ENCODE results near the gene PRKCZ. TPM values are rescaled to one million over a fixed set of nuclear protein-coding genes. Genes with fewer than 3 reads are reported as not detected.

Gene PRKCZ
- total RNA-seq, 1 donor from 2014 or later: 17.9 TPM

DNA sequence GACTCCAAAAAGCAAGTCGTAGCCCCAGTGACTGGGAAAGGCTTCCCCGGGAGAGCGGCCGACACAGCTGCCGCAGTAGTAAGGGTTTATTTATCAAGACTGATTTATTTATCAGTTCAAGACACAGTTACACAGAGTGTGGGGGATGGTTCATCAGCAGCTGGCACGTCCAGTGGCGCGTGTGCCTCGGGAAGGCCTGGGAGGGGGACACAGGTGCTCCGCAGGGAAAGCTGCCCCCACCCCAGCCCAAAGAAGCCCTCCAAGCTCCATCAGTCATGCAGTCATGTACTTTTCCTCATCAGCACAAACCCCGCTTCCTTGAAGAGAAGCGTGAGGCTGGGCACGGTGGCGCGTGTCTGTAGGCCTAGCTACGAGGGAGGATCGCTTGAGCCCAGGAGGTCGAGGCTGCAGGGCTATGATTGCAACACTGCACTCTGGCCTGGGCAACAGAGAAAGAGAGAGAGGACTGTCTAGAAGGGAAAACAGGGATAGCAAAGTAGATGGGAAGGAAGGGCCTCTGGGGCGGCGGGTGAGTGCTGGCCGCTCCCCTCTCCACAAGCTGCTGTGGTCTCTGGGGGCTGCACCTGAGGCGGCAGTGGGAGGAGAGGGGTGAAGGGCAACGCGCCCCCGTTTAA, 53.2 kb downstream of the PRKCZ start:
- no peak for TF ChIP-seq POLR2A (IDR thresholded peaks at IDR 0.05)
- TF ChIP-seq, protein P1, sequence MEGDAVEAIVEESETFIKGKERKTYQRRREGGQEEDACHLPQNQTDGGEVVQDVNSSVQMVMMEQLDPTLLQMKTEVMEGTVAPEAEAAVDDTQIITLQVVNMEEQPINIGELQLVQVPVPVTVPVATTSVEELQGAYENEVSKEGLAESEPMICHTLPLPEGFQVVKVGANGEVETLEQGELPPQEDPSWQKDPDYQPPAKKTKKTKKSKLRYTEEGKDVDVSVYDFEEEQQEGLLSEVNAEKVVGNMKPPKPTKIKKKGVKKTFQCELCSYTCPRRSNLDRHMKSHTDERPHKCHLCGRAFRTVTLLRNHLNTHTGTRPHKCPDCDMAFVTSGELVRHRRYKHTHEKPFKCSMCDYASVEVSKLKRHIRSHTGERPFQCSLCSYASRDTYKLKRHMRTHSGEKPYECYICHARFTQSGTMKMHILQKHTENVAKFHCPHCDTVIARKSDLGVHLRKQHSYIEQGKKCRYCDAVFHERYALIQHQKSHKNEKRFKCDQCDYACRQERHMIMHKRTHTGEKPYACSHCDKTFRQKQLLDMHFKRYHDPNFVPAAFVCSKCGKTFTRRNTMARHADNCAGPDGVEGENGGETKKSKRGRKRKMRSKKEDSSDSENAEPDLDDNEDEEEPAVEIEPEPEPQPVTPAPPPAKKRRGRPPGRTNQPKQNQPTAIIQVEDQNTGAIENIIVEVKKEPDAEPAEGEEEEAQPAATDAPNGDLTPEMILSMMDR (IDR thresholded peaks at IDR 0.05): no peak
- TF ChIP-seq POLR2AphosphoS5 (IDR thresholded peaks at IDR 0.05; ENCODE audit: insufficient read depth in 1 of 2, low read depth in 1 of 2): no peak
- H3K27ac ChIP-seq: no peak overlapping the region
- no peak for DNase-seq (ENCODE audit: extremely low spot score in 2 of 2)
- H3K36me3 ChIP-seq: no peaks in the 10 kb centered on the region
- H3K4me3 ChIP-seq: no peak overlapping the region
- no peaks in the 10 kb centered on the region for H3K27me3 ChIP-seq
- intact Hi-C loops (cut with DNase I): no loop called here
- H3K4me1 ChIP-seq: no peaks in the 10 kb centered on the region
- H3K9me3 ChIP-seq: no peaks in the 10 kb centered on the region

DNA sequence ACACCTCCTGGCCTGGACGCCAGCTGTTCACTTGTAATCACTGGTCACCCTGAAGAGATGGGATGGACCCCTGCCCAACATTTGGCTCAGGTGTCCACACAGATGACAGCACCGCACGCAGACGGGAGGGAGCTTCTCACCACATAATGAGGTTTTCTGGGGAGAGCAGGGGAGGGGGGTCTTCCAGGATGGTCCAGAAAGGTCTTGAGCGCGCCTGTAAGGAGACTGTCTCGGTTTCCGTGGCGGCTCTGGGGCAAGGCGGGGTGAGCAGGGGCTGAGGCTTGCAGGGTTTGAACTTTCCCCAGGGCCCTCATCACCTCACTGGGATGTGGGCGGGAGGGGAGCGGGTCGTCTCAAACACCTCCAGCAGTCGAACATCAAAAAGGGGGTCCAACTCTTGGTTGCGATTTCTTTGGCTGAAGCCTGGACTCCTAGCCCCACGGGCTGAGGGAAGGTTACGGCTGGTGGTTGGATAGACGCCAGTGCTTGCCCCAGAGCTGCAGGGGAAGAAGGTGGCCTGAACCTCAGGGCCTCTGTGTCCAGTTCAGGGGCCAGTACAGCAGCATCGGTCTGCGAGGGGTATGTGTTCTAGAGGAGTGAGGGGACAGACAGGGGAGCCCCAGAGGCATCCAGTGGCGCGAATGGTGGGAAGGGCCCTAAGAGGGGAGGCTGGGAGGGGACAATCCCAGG, 53.8 kb downstream of the PRKCZ start:
- Histone ChIP-seq H3K4me3 (no peak overlapping the region), H3K27ac (no peak overlapping the region), H3K4me1 (no peaks in the 10 kb centered on the region), H3K9me3 (no peaks in the 10 kb centered on the region), H3K36me3 (no peaks in the 10 kb centered on the region), H3K27me3 (no peaks in the 10 kb centered on the region)
- TF ChIP-seq, protein P1 (IDR thresholded peaks at IDR 0.05): no peak
- TF ChIP-seq POLR2A (IDR thresholded peaks at IDR 0.05): no peak
- TF ChIP-seq POLR2AphosphoS5 (IDR thresholded peaks at IDR 0.05; ENCODE audit: insufficient read depth in 1 of 2, low read depth in 1 of 2): no peak
- DNase-seq (ENCODE audit: extremely low spot score in 2 of 2): no peak
- intact Hi-C loops (cut with DNase I): no loop called here

DNA sequence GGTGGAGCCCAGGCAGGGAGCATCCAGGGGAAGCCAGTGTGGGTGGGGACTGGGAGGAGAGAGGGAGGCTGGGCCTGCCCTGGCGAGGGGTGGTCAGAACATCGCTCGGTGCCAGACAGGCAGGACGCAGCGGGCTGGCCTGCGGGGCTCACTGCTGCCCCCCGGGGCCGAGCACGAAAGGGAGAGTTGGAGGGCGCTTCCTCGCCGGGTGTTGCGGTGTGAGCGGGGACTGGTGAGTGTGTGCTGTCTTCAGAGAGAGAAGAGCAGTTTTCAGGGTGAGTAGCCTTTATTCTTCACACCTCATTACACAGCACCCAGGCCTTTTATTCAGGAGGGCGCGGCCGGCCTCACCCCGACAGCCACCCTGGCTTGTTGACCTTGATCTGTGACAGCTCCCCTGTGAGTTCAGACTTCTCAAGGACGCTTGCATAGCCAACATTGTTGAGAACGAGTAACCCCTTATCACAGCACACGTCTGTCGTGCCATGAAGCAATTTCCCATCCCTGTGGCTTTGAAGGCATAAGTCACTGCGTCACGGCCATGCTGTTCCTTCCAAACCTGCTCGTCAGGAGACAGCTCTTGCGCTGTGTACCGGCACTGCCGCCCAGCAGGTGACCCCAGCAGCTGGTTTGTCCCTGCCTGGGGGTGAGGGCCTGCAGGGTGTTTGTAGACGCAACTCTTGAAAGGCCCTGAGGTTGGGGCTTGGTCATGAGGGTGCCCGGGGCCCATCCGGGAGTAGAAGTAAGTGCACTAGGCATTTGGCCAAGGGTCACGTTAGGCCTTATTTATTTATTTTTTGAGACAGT, 54.6 kb downstream of the PRKCZ start:
- no peaks in the 10 kb centered on the region for H3K36me3 ChIP-seq
- no peak for DNase-seq (ENCODE audit: extremely low spot score in 2 of 2)
- no peaks in the 10 kb centered on the region for H3K4me1 ChIP-seq
- H3K27me3 ChIP-seq: no peaks in the 10 kb centered on the region
- no peak overlapping the region for H3K27ac ChIP-seq
- no peaks in the 10 kb centered on the region for H3K9me3 ChIP-seq
- TF ChIP-seq POLR2AphosphoS5 (IDR thresholded peaks at IDR 0.05; ENCODE audit: insufficient read depth in 1 of 2, low read depth in 1 of 2) (no peak), POLR2A (IDR thresholded peaks at IDR 0.05) (no peak)
- TF ChIP-seq, protein P1 (IDR thresholded peaks at IDR 0.05): no peak
- intact Hi-C loops (cut with DNase I): no loop called here
- no peak overlapping the region for H3K4me3 ChIP-seq

DNA sequence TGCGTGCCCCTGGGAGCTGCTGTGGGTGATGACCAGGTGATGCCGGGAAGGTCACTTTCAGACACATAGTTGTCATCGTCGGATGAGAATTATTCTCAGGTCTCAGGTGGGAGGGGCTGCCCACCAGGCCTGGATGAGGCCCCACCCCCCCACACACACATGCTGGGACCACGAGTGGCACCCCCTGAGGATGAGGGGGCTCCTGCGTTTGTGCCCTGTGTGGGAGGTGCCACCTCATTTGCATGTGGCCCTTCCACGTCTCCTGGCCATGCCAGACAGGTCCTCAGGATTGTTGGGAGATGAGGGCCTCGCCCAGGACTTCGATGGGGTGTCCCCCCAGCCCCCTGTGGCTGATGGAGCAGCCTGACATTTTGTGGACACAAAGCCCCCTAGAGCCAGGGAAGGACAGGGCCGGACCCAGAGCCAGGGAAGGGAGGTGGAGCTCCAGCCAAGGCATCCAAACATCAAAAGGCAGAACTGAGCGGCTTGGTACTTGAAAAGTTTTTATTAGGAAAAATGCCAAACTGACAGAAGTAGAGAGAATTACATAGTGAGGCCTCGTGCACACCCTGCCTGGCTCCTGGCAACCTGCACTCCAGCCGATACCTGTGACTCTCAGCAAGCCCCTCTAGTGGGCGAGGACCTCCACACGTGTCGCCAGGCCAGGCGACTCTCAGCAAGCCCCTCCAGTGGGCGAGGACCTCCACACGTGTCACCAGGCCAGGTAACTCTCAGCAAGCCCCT, 55.7 kb downstream of the PRKCZ start:
- H3K36me3 ChIP-seq: no peaks in the 10 kb centered on the region
- no peak overlapping the region for H3K27ac ChIP-seq
- H3K9me3 ChIP-seq: no peaks in the 10 kb centered on the region
- H3K27me3 ChIP-seq: no peaks in the 10 kb centered on the region
- DNase-seq (ENCODE audit: extremely low spot score in 2 of 2): no peak
- intact Hi-C loops (cut with DNase I): no loop called here
- no peak overlapping the region for H3K4me3 ChIP-seq
- TF ChIP-seq POLR2A (IDR thresholded peaks at IDR 0.05) (no peak), POLR2AphosphoS5 (IDR thresholded peaks at IDR 0.05; ENCODE audit: insufficient read depth in 1 of 2, low read depth in 1 of 2) (no peak)
- TF ChIP-seq, protein P1 (IDR thresholded peaks at IDR 0.05): no peak
- H3K4me1 ChIP-seq: no peaks in the 10 kb centered on the region

All from vagina (tissue), 2 donors.